IgD-negative memory B cell (primary cell): Measurements from ENCODE around the gene HPF1. TPM values are rescaled to one million over a fixed set of nuclear protein-coding genes. Genes with fewer than 3 reads are reported as not detected.

Experiments used
- H3K27ac Mint-ChIP-seq, 3 donors: one replicate each; pipeline ENCODE4 v1.8.0; 2020 to 2022; ENCODE audit warnings: mild to moderate bottlenecking in 3 of 3, mixed read lengths in 3 of 3, moderate library complexity in 1 of 3
- H3K27me3 Mint-ChIP-seq: one replicate; pipeline ENCODE4 v1.8.0; 2021; ENCODE audit warnings: mixed read lengths
- H3K36me3 Mint-ChIP-seq: one replicate; pipeline ENCODE4 v1.8.0; 2020; ENCODE audit warnings: mild to moderate bottlenecking, mixed read lengths
- H3K4me1 Mint-ChIP-seq, 3 donors: one replicate each; pipeline ENCODE4 v1.8.0; 2020 to 2022; ENCODE audit warnings: mixed read lengths in 3 of 3, mild to moderate bottlenecking in 1 of 3
- H3K4me3 Mint-ChIP-seq, 4 donors: one replicate each; pipeline ENCODE4 v1.8.0; 2020 to 2022; ENCODE audit warnings: mild to moderate bottlenecking in 4 of 4, mixed read lengths in 4 of 4, moderate library complexity in 3 of 4
- H3K9me3 Mint-ChIP-seq, 3 donors: one replicate each; pipeline ENCODE4 v1.8.0; 2020 to 2021; ENCODE audit warnings: mixed read lengths in 3 of 3, mild to moderate bottlenecking in 1 of 3
- polyA plus RNA-seq: library from polyadenylated mRNA; unstranded; fragments of 300-500 nt; fragmentation: Illumina TruSeq; gene quantifications from one replicate; pipeline ENCODE4 v1.2.3, GENCODE V29; 2021

Gene HPF1
- polyA plus RNA-seq, 1 donor from 2014 or later = 28.3 TPM

DNA sequence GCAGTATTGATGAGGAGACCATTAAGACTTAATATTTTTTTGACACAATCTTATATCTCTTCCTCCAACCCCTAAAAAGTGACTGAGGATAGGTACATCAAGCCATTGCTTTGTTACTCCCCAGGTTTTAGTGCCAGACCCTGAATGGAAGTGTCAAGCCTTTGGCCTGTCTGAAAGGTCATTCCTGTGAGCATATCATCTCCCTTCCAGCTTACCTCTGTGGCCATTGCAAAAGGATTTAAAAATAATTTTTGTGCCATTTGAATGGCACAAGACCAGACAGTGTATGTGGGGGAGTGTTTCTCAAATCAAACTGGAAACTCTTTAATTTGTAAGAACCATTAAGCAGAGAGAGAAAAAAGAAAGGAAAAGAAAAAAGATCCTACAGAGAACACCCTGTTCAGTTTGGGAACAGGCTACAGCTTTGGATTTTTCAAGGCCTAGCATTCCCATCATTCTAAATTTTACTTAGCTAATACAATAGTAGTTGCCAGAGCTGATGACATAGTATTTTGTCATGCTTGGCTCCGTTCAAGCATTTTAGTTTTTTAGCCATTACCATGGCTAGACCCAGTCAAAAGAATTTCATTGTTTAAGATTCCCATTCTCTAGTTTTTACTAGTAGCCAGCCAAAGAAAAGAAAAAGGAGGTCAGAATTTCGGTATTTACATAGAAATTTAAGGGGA, 49.6 kb downstream of the HPF1 start:
- Mint-ChIP-seq H3K36me3 (peaks cover 9% of the 10 kb centered on the region), H3K9me3 (no peaks in the 10 kb centered on the region), H3K27ac (peak overlapping the region in 2 of 3 donors; percentile 14 to 72), H3K4me1 (no peaks in the 10 kb centered on the region), H3K4me3 (no peak overlapping the region), H3K27me3 (no peaks in the 10 kb centered on the region)

DNA sequence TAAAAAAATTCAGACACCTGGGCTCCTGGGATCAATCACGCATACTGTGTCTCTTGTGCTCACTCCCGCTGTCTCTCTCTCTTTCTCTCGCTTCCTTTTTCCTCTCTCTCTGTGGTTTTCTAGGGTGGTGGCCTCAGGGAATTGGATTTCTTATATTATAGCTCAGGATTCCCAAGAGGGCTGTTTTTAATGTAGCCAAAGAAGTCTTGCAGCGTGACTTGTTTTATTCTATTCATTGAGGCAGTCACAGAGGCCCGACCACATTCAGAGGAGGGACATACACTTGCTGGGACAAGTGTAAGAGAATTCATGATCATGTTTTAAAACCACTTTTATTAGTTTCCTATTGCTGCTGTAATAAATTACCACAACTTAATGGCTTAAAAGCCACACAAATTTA, 59.4 kb downstream of the HPF1 start:
- Mint-ChIP-seq H3K27me3 (no peaks in the 10 kb centered on the region), H3K27ac (peak overlapping the region in 1 of 3 donors; percentile 7), H3K4me3 (no peak overlapping the region), H3K9me3 (peaks cover 0 to 2% (median 0%) of the 10 kb centered on the region in 3 donors), H3K4me1 (peaks cover 0 to 10% (median 0%) of the 10 kb centered on the region in 3 donors), H3K36me3 (peaks cover 10% of the 10 kb centered on the region)

DNA sequence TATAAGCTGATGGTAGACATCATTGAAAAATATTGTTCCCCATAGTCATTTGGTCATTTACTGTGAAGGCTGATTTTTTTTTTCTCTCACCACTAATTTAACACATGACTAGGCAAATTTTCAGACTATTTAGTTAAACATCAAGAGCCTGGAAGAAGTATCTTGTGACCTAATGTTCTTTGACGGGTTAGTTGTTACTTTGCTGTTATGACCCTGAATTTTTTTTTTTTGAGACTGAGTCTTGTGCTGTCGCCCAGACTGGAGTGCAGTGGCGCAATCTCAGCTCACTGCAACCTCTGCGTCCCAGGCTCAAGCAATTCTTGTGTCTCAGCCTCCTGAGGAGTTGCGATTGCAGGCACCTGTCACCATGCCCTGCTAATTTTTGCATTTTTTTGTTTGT, 67.0 kb downstream of the HPF1 start:
- no peaks in the 10 kb centered on the region for H3K27me3 Mint-ChIP-seq
- no peak overlapping the region for H3K4me3 Mint-ChIP-seq
- H3K27ac Mint-ChIP-seq = no peak overlapping the region
- H3K4me1 Mint-ChIP-seq = no peaks in the 10 kb centered on the region
- H3K36me3 Mint-ChIP-seq = peaks cover 6% of the 10 kb centered on the region
- no peaks in the 10 kb centered on the region for H3K9me3 Mint-ChIP-seq

DNA sequence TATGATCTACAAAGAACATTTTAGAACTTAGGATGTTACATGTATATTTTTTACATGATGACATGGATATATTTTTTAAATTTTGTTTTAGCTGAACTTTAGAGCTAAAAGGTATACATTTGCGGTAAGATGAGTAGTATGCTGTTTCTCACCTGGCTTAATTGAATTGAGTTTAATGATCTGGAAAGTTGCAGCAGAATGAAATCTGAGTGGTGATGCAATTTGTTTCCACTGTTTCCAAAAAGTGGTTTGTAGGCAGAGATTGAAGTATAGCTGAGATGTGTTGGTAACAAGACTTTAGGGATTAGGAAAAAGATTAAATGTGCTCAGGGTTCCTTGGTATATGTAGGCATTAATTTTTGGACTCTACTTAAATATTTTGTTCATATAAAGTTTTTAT, 68.1 kb downstream of the HPF1 start:
- no peaks in the 10 kb centered on the region for H3K9me3 Mint-ChIP-seq
- H3K36me3 Mint-ChIP-seq = peaks cover 6% of the 10 kb centered on the region
- H3K4me1 Mint-ChIP-seq = no peaks in the 10 kb centered on the region
- H3K27ac Mint-ChIP-seq = peak overlapping the region in 1 of 3 donors; percentile 81
- no peaks in the 10 kb centered on the region for H3K27me3 Mint-ChIP-seq
- no peak overlapping the region for H3K4me3 Mint-ChIP-seq

DNA sequence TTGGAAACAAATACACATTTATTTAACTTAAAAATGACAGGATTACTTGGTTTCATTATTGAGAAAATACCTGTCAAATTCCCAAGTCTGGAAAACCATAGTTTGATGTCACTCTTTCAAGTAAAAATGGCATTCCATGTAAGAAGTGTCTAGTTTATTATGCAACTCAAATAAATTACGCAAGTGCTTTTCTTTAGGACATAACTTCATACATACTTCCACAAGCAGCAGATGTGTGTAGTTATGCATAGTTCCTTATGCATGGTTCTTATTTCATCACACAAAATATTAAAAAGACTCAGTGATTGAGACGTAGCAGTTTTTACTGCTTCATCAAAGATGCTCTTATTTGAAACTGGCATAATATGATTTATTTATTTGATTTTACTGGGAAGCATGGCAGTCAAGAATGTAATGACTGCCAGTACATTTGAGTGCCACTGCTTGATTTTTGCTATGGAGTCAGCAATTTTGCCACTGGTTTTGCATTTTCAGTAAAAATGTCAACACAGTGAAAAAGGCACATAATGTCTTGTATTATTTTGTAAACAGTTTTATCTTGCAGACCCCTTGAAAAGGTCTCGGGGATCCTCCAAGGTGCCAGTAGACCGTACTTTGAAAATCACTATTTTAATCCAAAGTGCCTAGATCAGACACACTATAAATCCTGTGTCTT, 75.2 kb downstream of the HPF1 start:
- Mint-ChIP-seq H3K27ac (no peak overlapping the region), H3K36me3 (peaks cover 12% of the 10 kb centered on the region), H3K27me3 (no peaks in the 10 kb centered on the region), H3K9me3 (no peaks in the 10 kb centered on the region), H3K4me3 (no peak overlapping the region), H3K4me1 (peaks cover 0 to 4% (median 2%) of the 10 kb centered on the region in 3 donors)

Other genes starting within 250 kb of the HPF1 start
- 8.2 TPM for gene NEK1, start 145.4 kb downstream of the HPF1 start, polyA plus RNA-seq
- gene CLCN3, start 137.4 kb downstream of the HPF1 start, polyA plus RNA-seq = 8.1 TPM